Heart left ventricle (tissue), 13 donors: ENCODE results near the gene KLK2.

Experiments used
- POLR2A ChIP-seq, 2 donors: fragments of 450-650 bp; IDR thresholded peaks; one replicate each; pipeline ENCODE4 v1.6.1; 2017; ENCODE audit warnings: antibody characterized with exemption in 2 of 2, mild to moderate bottlenecking in 2 of 2, moderate library complexity in 2 of 2
- TF ChIP-seq, protein P1 (sequence below), 12 donors: fragments of 200-600 bp; sonication (generic) in 4 of 12; IDR thresholded peaks; one replicate each; pipeline versions ENCODE4 v1.5.0 to v1.8.0; 2018 to 2022; ENCODE audit warnings: antibody characterized with exemption in 12 of 12, mild to moderate bottlenecking in 5 of 12
- donor health status: ischemic (EF 13 %, LVEDD 7.1; RV severe dilation, severe dysfunction).
- donor health status: DM: no; HTN: yes; CAD: no.
- donor health status: DM: no; HTN: no; CAD: no.
- donor health status: ischemic (EF 25% LVEDD 6.9; RV normal size, moderate dysfunction).
- donor health status: ischemic (EF 25% LVEDD 5.7; RV mildly dilated, moderate dysfunction).
- donor health status: ischemic (EF 35%, LVEDD 5.7; RV mildly dilated, moderate dysfunction).
- donor health status: nonischemic (EF 11% LVEDD 7.7; RV severe dilation, severe dysfunction).
- donor health status: DM: yes; HTN: yes; CAD: no.
- donor health status: PGD.
- donor health status: ischemic (EF 29% LVEDD 5.4; RV normal size, mild dysfunction).
- donor health status: nonischemic (EF 23%, LVEDD 6.1; RV moderate dilation, normal function).

DNA sequence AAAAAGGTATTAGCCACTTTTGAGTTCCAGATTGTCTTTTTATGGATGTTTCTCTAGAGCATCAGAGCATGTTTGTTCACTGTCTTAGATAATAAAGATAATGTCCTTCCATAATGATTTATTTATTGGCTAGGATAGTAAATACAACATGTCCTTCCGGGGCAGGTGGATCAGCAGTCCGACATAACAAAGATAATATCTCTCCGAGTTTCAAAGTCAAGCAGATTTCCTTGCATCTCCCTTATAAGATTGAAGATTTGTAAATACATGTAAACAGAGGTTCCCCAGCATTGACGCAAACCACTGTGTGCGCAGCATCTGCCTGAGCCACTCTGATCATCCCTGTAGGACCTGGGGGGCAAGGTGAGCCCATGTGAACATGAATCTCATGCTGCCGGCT lies 31.1 kb upstream of the KLK2 start:
- no peak for TF ChIP-seq POLR2A (IDR thresholded peaks at IDR 0.05)
- TF ChIP-seq, protein P1, sequence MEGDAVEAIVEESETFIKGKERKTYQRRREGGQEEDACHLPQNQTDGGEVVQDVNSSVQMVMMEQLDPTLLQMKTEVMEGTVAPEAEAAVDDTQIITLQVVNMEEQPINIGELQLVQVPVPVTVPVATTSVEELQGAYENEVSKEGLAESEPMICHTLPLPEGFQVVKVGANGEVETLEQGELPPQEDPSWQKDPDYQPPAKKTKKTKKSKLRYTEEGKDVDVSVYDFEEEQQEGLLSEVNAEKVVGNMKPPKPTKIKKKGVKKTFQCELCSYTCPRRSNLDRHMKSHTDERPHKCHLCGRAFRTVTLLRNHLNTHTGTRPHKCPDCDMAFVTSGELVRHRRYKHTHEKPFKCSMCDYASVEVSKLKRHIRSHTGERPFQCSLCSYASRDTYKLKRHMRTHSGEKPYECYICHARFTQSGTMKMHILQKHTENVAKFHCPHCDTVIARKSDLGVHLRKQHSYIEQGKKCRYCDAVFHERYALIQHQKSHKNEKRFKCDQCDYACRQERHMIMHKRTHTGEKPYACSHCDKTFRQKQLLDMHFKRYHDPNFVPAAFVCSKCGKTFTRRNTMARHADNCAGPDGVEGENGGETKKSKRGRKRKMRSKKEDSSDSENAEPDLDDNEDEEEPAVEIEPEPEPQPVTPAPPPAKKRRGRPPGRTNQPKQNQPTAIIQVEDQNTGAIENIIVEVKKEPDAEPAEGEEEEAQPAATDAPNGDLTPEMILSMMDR (IDR thresholded peaks at IDR 0.05) = no peak
